Measurements from ENCODE around the gene FUT6.
"Not testable (repeated sequence)": the region's sequence is repeated elsewhere in the genome, so short reads cannot be mapped to it uniquely, and the experiment has no call there.

Gene FUT6

GRCh38 chr19:5864725-5865486 is 25.4 kb upstream of the FUT6 start:
- TF ChIP-seq FOXM1 (IDR thresholded peaks at IDR 0.05; ENCODE audit: borderline replicate concordance) (no peak), TARDBP (IDR thresholded peaks at IDR 0.05) (no peak), ARNT (IDR thresholded peaks at IDR 0.05) (0 out of 2 replicates have a peak, but pooled peaks have one; percentile 23), L3MBTL2 (conservative IDR thresholded peaks at IDR 0.05) (0 out of 2 replicates have a peak, but pooled peaks have one; percentile 16)
- ChIA-PET CTCF (interaction anchor here (0.5 to 0.6 kb wide), 2 partner anchors 16 to 1510 kb away, joined by 3 read pairs; no protein-coding TSS in a partner anchor), POLR2A (no interaction called here)
- no peak for DNase-seq (ENCODE audit: extremely low spot score)

- ChIA-PET POLR2A (no interaction called here), CTCF (interaction anchor here (0.5 to 0.6 kb wide), 2 partner anchors 15 to 1511 kb away, joined by 3 read pairs; no protein-coding TSS in a partner anchor)
- TF ChIP-seq NFRKB (IDR thresholded peaks at IDR 0.05) (no peak), FOXK2 (IDR thresholded peaks at IDR 0.05) (no peak), FOXM1 (IDR thresholded peaks at IDR 0.05; ENCODE audit: borderline replicate concordance) (no peak), PKNOX1 (IDR thresholded peaks at IDR 0.05) (no peak), LEF1 (IDR thresholded peaks at IDR 0.05; ENCODE audit: borderline replicate concordance) (no peak), ZNF384 (IDR thresholded peaks at IDR 0.05) (no peak), FOXA1 (IDR thresholded peaks at IDR 0.05) (no peak), SUZ12 (IDR thresholded peaks at IDR 0.05) (no peak), HDGF (IDR thresholded peaks at IDR 0.05; ENCODE audit: borderline replicate concordance) (no peak), BHLHE40 (IDR thresholded peaks at IDR 0.05; ENCODE audit: borderline replicate concordance) (no peak), TARDBP (IDR thresholded peaks at IDR 0.05) (no peak), L3MBTL2 (conservative IDR thresholded peaks at IDR 0.05) (no peak), ELF4 (IDR thresholded peaks at IDR 0.05) (no peak), ARNT (IDR thresholded peaks at IDR 0.05) (no peak)
- DNase-seq (ENCODE audit: extremely low spot score): no peak
Measured at GRCh38 chr19:5864013-5864720, 24.7 kb upstream of the FUT6 start.

- TF ChIP-seq CTBP1 (IDR thresholded peaks at IDR 0.05; ENCODE audit: borderline replicate concordance) (no peak), FOXK2 (IDR thresholded peaks at IDR 0.05) (no peak), ARNT (IDR thresholded peaks at IDR 0.05) (no peak), ELF4 (IDR thresholded peaks at IDR 0.05) (no peak), PKNOX1 (IDR thresholded peaks at IDR 0.05) (no peak), BHLHE40 (IDR thresholded peaks at IDR 0.05; ENCODE audit: borderline replicate concordance) (no peak), HDGF (IDR thresholded peaks at IDR 0.05; ENCODE audit: borderline replicate concordance) (no peak), L3MBTL2 (conservative IDR thresholded peaks at IDR 0.05) (no peak), TARDBP (IDR thresholded peaks at IDR 0.05) (no peak), SUZ12 (IDR thresholded peaks at IDR 0.05) (no peak), LEF1 (IDR thresholded peaks at IDR 0.05; ENCODE audit: borderline replicate concordance) (no peak), FOXA1 (IDR thresholded peaks at IDR 0.05) (no peak)
- CTCF ChIA-PET: no interaction called here
- DNase-seq (ENCODE audit: extremely low spot score): no peak
- POLR2A ChIA-PET: no interaction called here
Measured at GRCh38 chr19:5863030-5863665, 23.6 kb upstream of the FUT6 start.

- DNase-seq (ENCODE audit: extremely low spot score): no peak
- no peak for TF ChIP-seq SP1 (IDR thresholded peaks at IDR 0.05)
- no peak for TF ChIP-seq ARNT (IDR thresholded peaks at IDR 0.05)
- TF ChIP-seq ELF4 (IDR thresholded peaks at IDR 0.05): no peak
- no peak for TF ChIP-seq L3MBTL2 (conservative IDR thresholded peaks at IDR 0.05)
- TF ChIP-seq TARDBP (IDR thresholded peaks at IDR 0.05): no peak
- TF ChIP-seq ZNF384 (IDR thresholded peaks at IDR 0.05): no peak
- no peak for TF ChIP-seq PKNOX1 (IDR thresholded peaks at IDR 0.05)
- TF ChIP-seq FOXA1 (IDR thresholded peaks at IDR 0.05): no peak
- TF ChIP-seq LEF1 (IDR thresholded peaks at IDR 0.05; ENCODE audit: borderline replicate concordance): no peak
- no peak for TF ChIP-seq FOXK2 (IDR thresholded peaks at IDR 0.05)
- TF ChIP-seq SUZ12 (IDR thresholded peaks at IDR 0.05): no peak
- TF ChIP-seq HDGF (IDR thresholded peaks at IDR 0.05; ENCODE audit: borderline replicate concordance): no peak
- TF ChIP-seq FOXM1 (IDR thresholded peaks at IDR 0.05; ENCODE audit: borderline replicate concordance): no peak
- TF ChIP-seq NFRKB (IDR thresholded peaks at IDR 0.05): no peak
- no peak for TF ChIP-seq CTBP1 (IDR thresholded peaks at IDR 0.05; ENCODE audit: borderline replicate concordance)
- TF ChIP-seq BHLHE40 (IDR thresholded peaks at IDR 0.05; ENCODE audit: borderline replicate concordance): no peak
- CTCF ChIA-PET: no interaction called here
- POLR2A ChIA-PET: interaction anchor here (1.0 kb wide), 1 partner anchor 30 kb away, joined by 5 read pairs; no protein-coding TSS in a partner anchor
Measured at GRCh38 chr19:5857203-5858081, 17.9 kb upstream of the FUT6 start.

GRCh38 chr19:5855151-5855550 is 15.6 kb upstream of the FUT6 start:
- DNase-seq (ENCODE audit: extremely low spot score); CTCF ChIA-PET: not testable (repeated sequence)
- POLR2A ChIA-PET: interaction anchor here (1.9 kb wide), 1 partner anchor 27 kb away, joined by 4 read pairs; no protein-coding TSS in a partner anchor

- POLR2A ChIA-PET; CTCF ChIA-PET; DNase-seq (ENCODE audit: extremely low spot score): not testable (repeated sequence)
Measured at GRCh38 chr19:5854121-5854520, 14.6 kb upstream of the FUT6 start.
